H1 (cell line): ENCODE results near the gene NFIC. TPM values are rescaled to one million over a fixed set of nuclear protein-coding genes. Genes with fewer than 3 reads are reported as not detected.

Experiments used
- CTCF ChIA-PET: fragments of 300-600 bp; sonication (Branson Sonifier 250); formaldehyde crosslinking; loops from one replicate; lab custom pipeline; 2021; ENCODE audit not compliant: partially characterized antibody; lab: Charles Lee
- POLR2A ChIA-PET: fragments of 300-600 bp; sonication (Branson Sonifier 250); formaldehyde crosslinking; loops from one replicate; lab custom pipeline; 2021; ENCODE audit warnings: inconsistent platforms; ENCODE audit not compliant: partially characterized antibody; lab: Charles Lee
- DNase-seq, 2 experiments: peaks; one replicate each; pipeline versions ENCODE4 v3.0.0 to v3.0.0-alpha.2; 2010 to 2022; ENCODE audit warnings: low spot score in 2 of 2, low read depth in 1 of 2, mixed read lengths in 1 of 2
- FAIRE-seq: peaks from 2 replicates; lab custom pipeline; 2011; peaks lifted over from hg19 to GRCh38; lab: Jason Lieb, UNC
- H2AFZ ChIP-seq: 2 replicates; pipeline ENCODE4 v1.8.1; 2012; ENCODE audit warnings: low read length, inconsistent platforms
- H2AK5ac ChIP-seq: 2 replicates; pipeline ENCODE4 v1.6.1; 2013; ENCODE audit warnings: low read depth, low read length
- H2BK120ac ChIP-seq: replicated peaks from 2 replicates; pipeline ENCODE3; 2013; ENCODE audit warnings: low read depth, low read length, inconsistent platforms
- H2BK12ac ChIP-seq: 2 replicates; pipeline ENCODE4 v1.6.1; 2013; ENCODE audit warnings: low read depth, low read length
- H2BK15ac ChIP-seq: 2 replicates; pipeline ENCODE4 v1.6.1; 2013; ENCODE audit warnings: low read length
- H2BK20ac ChIP-seq: 2 replicates; pipeline ENCODE4 v1.6.1; 2013; ENCODE audit warnings: low read length
- H2BK5ac ChIP-seq: 2 replicates; pipeline ENCODE4 v1.6.1; 2013; ENCODE audit warnings: low read depth, low read length
- H3K14ac ChIP-seq: 2 replicates; pipeline ENCODE4 v1.6.1; 2013; ENCODE audit warnings: inconsistent platforms; ENCODE audit not compliant: insufficient read length
- H3K18ac ChIP-seq: 2 replicates; pipeline ENCODE4 v1.6.1; 2013; ENCODE audit warnings: low read length; ENCODE audit errors: extremely low read depth
- H3K23ac ChIP-seq: 2 replicates; pipeline ENCODE4 v1.6.1; 2013; ENCODE audit warnings: inconsistent platforms; ENCODE audit not compliant: insufficient read length
- H3K23me2 ChIP-seq: 2 replicates; pipeline ENCODE4 v1.6.1; 2013; ENCODE audit warnings: low read depth, low read length
- H3K27ac ChIP-seq: 2 replicates; pipeline ENCODE4 v1.6.1; 2011; ENCODE audit warnings: low read depth, low read length, inconsistent platforms
- H3K27me3 ChIP-seq, 4 experiments: replicated peaks in 1 of 4; 1 replicate in 1 of 4; 2 replicates in 3 of 4; pipeline versions ENCODE4 v1.6.1 to v1.8.1; 2011 to 2013; ENCODE audit warnings: low read length in 3 of 4, mild to moderate bottlenecking in 3 of 4, inconsistent platforms in 2 of 4, mixed read lengths in 2 of 4, moderate library complexity in 1 of 4; ENCODE audit not compliant: control insufficient read depth in 3 of 4, insufficient read depth in 3 of 4; ENCODE audit errors: extremely low read depth in 1 of 4
- H3K36me3 ChIP-seq, 4 experiments: 2 replicates each; pipeline versions ENCODE4 v1.6.1 to v1.8.1; 2011 to 2013; ENCODE audit warnings: mild to moderate bottlenecking in 4 of 4, low read length in 3 of 4, moderate library complexity in 2 of 4, control low read depth in 1 of 4, inconsistent platforms in 1 of 4; ENCODE audit not compliant: insufficient read depth in 4 of 4, control insufficient read depth in 2 of 4
- H3K4ac ChIP-seq: replicated peaks from 2 replicates; pipeline ENCODE3; 2013; ENCODE audit warnings: low read length, low read depth, mixed read lengths, inconsistent platforms; ENCODE audit not compliant: insufficient read length
- H3K4me1 ChIP-seq, 4 experiments: replicated peaks in 1 of 4; 1 replicate in 1 of 4; 2 replicates in 3 of 4; pipeline versions ENCODE4 v1.6.1 to v1.8.1; 2011 to 2013; ENCODE audit warnings: low read length in 3 of 4, inconsistent platforms in 2 of 4, mixed read lengths in 1 of 4; ENCODE audit not compliant: insufficient read depth in 4 of 4, control insufficient read depth in 3 of 4
- H3K4me2 ChIP-seq, 2 experiments: 2 replicates each; pipeline versions ENCODE4 v1.6.1 to v1.8.1; 2011 to 2013; ENCODE audit warnings: low read depth in 2 of 2, low read length in 2 of 2, control low read depth in 1 of 2, inconsistent platforms in 1 of 2, mild to moderate bottlenecking in 1 of 2; ENCODE audit not compliant: insufficient read depth in 1 of 2
- H3K4me3 ChIP-seq, 4 experiments: fragments of 200-600, 300-600 bp in 1 of 4; sonication (generic), shearing (Covaris generic), sonication (Bioruptor Twin) in 1 of 4; 2 replicates each; pipeline versions ENCODE4 v1.5.1 to v1.8.1; 2011 to 2016; ENCODE audit warnings: low read length in 4 of 4, low read depth in 3 of 4, control low read depth in 2 of 4, inconsistent platforms in 2 of 4, mild to moderate bottlenecking in 2 of 4, mixed read lengths in 1 of 4, moderate library complexity in 1 of 4; ENCODE audit not compliant: insufficient read depth in 2 of 4; ENCODE audit errors: extremely low read depth in 1 of 4
- H3K56ac ChIP-seq: replicated peaks from 2 replicates; pipeline ENCODE3; 2013; ENCODE audit warnings: low read depth, mild to moderate bottlenecking, mixed read lengths, low read length, inconsistent platforms; ENCODE audit not compliant: insufficient read length
- H3K79me1 ChIP-seq: 2 replicates; pipeline ENCODE4 v1.6.1; 2013; ENCODE audit warnings: low read depth, low read length, control low read depth
- H3K79me2 ChIP-seq, 2 experiments: 2 replicates each; pipeline versions ENCODE4 v1.6.1 to v1.8.1; 2012 to 2013; ENCODE audit warnings: low read length in 2 of 2, mild to moderate bottlenecking in 2 of 2, inconsistent platforms in 1 of 2; ENCODE audit not compliant: insufficient read depth in 2 of 2, control insufficient read depth in 1 of 2
- H3K9ac ChIP-seq, 4 experiments: replicated peaks in 1 of 4; 1 replicate in 1 of 4; 2 replicates in 3 of 4; pipeline versions ENCODE4 v1.6.1 to v1.8.1; 2011 to 2013; ENCODE audit warnings: low read depth in 3 of 4, low read length in 3 of 4, control low read depth in 2 of 4, mild to moderate bottlenecking in 2 of 4, moderate library complexity in 2 of 4, inconsistent platforms in 1 of 4; ENCODE audit errors: extremely low read depth in 1 of 4
- H3K9me3 ChIP-seq, 2 experiments: 2 replicates each; pipeline versions ENCODE4 v1.6.1 to v1.8.1; 2012 to 2013; ENCODE audit warnings: mild to moderate bottlenecking in 2 of 2, moderate library complexity in 2 of 2, control low read depth in 1 of 2, inconsistent platforms in 1 of 2, low read depth in 1 of 2, low read length in 1 of 2, mixed read lengths in 1 of 2; ENCODE audit not compliant: insufficient read depth in 2 of 2
- H4K20me1 ChIP-seq, 2 experiments: replicated peaks in 1 of 2; 2 replicates each; pipeline versions ENCODE3 to v1.8.1; 2011 to 2013; ENCODE audit warnings: inconsistent platforms in 2 of 2, low read length in 2 of 2, mild to moderate bottlenecking in 1 of 2; ENCODE audit not compliant: insufficient read depth in 2 of 2, control insufficient read depth in 1 of 2
- H4K5ac ChIP-seq: 2 replicates; pipeline ENCODE4 v1.6.1; 2013; ENCODE audit warnings: low read length, low read depth, mixed read lengths, inconsistent platforms; ENCODE audit not compliant: insufficient read length
- H4K8ac ChIP-seq: 2 replicates; pipeline ENCODE4 v1.8.0; 2013; ENCODE audit warnings: mild to moderate bottlenecking, moderate library complexity, low read length, inconsistent platforms; ENCODE audit not compliant: insufficient read depth; ENCODE audit errors: extremely low read depth
- H4K91ac ChIP-seq: replicated peaks from 2 replicates; pipeline ENCODE3; 2013; ENCODE audit warnings: low read length, mixed read lengths, inconsistent platforms; ENCODE audit not compliant: insufficient read length
- GTF2F1 ChIP-seq: IDR thresholded peaks from 2 replicates; pipeline ENCODE4 v1.6.1; 2012; ENCODE audit warnings: low read depth, low read length, improper control_type of control experiment, borderline replicate concordance
- HDAC2 ChIP-seq, 2 experiments: fragments of 300-600 bp in 1 of 2; sonication (generic) in 1 of 2; IDR thresholded peaks; 2 replicates each; pipeline ENCODE4 v1.6.1; 2011 to 2012; ENCODE audit warnings: low read depth in 2 of 2, low read length in 2 of 2, mild to moderate bottlenecking in 2 of 2, moderate library complexity in 2 of 2, borderline replicate concordance in 1 of 2, inconsistent platforms in 1 of 2
- KDM1A ChIP-seq: fragments of 200-600, 300-600 bp; sonication (generic); IDR thresholded peaks from 2 replicates; pipeline ENCODE4 v1.7.1; 2016; ENCODE audit warnings: mild to moderate bottlenecking, low read length, borderline replicate concordance
- WGBS, 2 experiments: shearing (Covaris generic) in 1 of 2; methylation state at CpG; one replicate each; pipeline versions ENCODE4 v1.1.6 to v1.1.7; 2013 to 2015; ENCODE audit warnings: low lambda C conversion rate in 2 of 2, mixed read lengths in 2 of 2, inconsistent platforms in 1 of 2, low coverage in 1 of 2, missing lambda C conversion rate in 1 of 2; ENCODE audit not compliant: insufficient replicate concordance in 2 of 2, insufficient coverage in 1 of 2, insufficient read length in 1 of 2; ENCODE audit errors: extremely low coverage in 1 of 2, missing lambda C conversion rate in 1 of 2; 5-methylcytosine and 5-hydroxymethylcytosine counted together
- polyA plus RNA-seq, 7 experiments: library from polyadenylated mRNA; depleted of rRNA in 3 of 7; stranded (reverse) in 5 of 7; unstranded in 2 of 7; fragments of >200 nt in 5 of 7; fragments of 200-250 nt in 2 of 7; gene quantifications; 1 replicate in 5 of 7; 2 replicates in 1 of 7; 4 replicates in 1 of 7; pipeline versions ENCODE4 v1.2.1 to v1.2.3, GENCODE V29; 2011 to 2013; ENCODE audit warnings: missing spikeins in 2 of 7, mixed read lengths in 2 of 7
- total RNA-seq: library from RNA; stranded (reverse); fragmentation: NEBNext Ultra II Directional; extraction: Animal tissue kit (Norgen Biotek cat#: 25700); gene quantifications from 2 replicates; pipeline ENCODE4 v1.2.1, GENCODE V29; 2021

The NFIC gene
- total and polyA plus RNA-seq, 2 of the 8 experiments (the other 6 are each of a cell fraction or from before 2014, with no cell fraction given) = 0.56 to 3.2 TPM

GRCh38 chr19:3401004-3401768, 34.8 kb downstream of the NFIC start:
- CTCF ChIA-PET = interaction anchor here (0.6 to 2.7 kb wide), 5 partner anchors 28 to 1798 kb away, joined by 3 to 8 read pairs (median 3); no protein-coding TSS in a partner anchor
- H3K4ac ChIP-seq = no peak overlapping the region

More at GRCh38 chr19:3401004-3401768, 34.8 kb downstream of the NFIC start:
- Histone ChIP-seq H2AK5ac (0 out of 2 replicates have a peak overlapping the region, but pooled peaks have one; percentile 24), H3K14ac (no peak overlapping the region), H3K23me2 (no peaks in the 10 kb centered on the region), H3K9me3 (no peaks in the 10 kb centered on the region), H3K18ac (no peak overlapping the region; the same call in 1 of the 2 replicates), H2BK120ac (no peak overlapping the region), H4K5ac (no peak overlapping the region), H2AFZ (no peak overlapping the region), H3K9ac (no peak overlapping the region), H3K79me2 (no peaks in the 10 kb centered on the region), H2BK20ac (no peak overlapping the region; the same call in 1 of the 2 replicates), H3K56ac (no peak overlapping the region), H3K4me1 (peaks cover 0 to 14% (median 7%) of the 10 kb centered on the region in 4 experiments; a peak in 5 of 7 replicates), H3K36me3 (no peaks in the 10 kb centered on the region), H2BK15ac (no peak overlapping the region), H3K27me3 (peaks cover 0 to 5% (median 2%) of the 10 kb centered on the region in 4 experiments; a peak in 3 of 7 replicates), H3K79me1 (no peaks in the 10 kb centered on the region), H4K20me1 (no peaks in the 10 kb centered on the region), H4K8ac (no peak overlapping the region), H3K4me3 (no peak overlapping the region), H3K27ac (no peak overlapping the region), H4K91ac (no peak overlapping the region), H2BK5ac (no peak overlapping the region), H3K4me2 (no peak overlapping the region), H2BK12ac (peak overlapping the region; percentile 7; the same call in 1 of the 2 replicates), H3K23ac (no peak overlapping the region)
- no peak for TF ChIP-seq GTF2F1
- peak; percentile 89; the same call in 1 of the 2 replicates for TF ChIP-seq KDM1A
- 0 out of 4 replicates have a peak, but pooled peaks of 1 of the 2 experiments have one; percentile 28 for TF ChIP-seq HDAC2 (IDR thresholded peaks at IDR 0.05; ENCODE audit: borderline replicate concordance in 1 of 2, low read depth in 2 of 2, low read length in 2 of 2)
- WGBS, 2 experiments = 85% methylated on average over 17 of the region's 18 CpGs; no CpG with 5 or more reads in 1 of the 2 experiments
- POLR2A ChIA-PET = interaction anchor here (0.7 to 0.8 kb wide), 2 partner anchors 9 to 13 kb away, joined by 3 read pairs; no protein-coding TSS in a partner anchor
- DNase-seq = no peak
- FAIRE-seq = no peak
